Endothelial cell of umbilical vein (primary cell): ENCODE measurements around the gene FAM151B. TPM values are rescaled to one million over a fixed set of nuclear protein-coding genes. Genes with fewer than 3 reads are reported as not detected.

Experiments
- BruUV-seq: library from RNA; stranded (reverse); fragments of 400-500 nt; replicated peaks from 2 replicates; lab custom pipeline; 2021; lab: Mats Ljungman, UMichigan
- CTCF ChIA-PET: fragments of 300-600, 350-600 bp; sonication (Branson Sonifier 250); formaldehyde crosslinking; loops from one replicate; lab custom pipeline; 2021; ENCODE audit warnings: antibody characterized with exemption, inconsistent platforms; lab: Charles Lee
- POLR2A ChIA-PET: fragments of 300-600, 350-600 bp; sonication (Branson Sonifier 250); formaldehyde crosslinking; loops from one replicate; lab custom pipeline; 2021; ENCODE audit warnings: antibody characterized with exemption, inconsistent platforms; lab: Charles Lee
- DNase-seq: peaks from one replicate; pipeline ENCODE4 v3.0.0-alpha.2; 2011; ENCODE audit warnings: low read depth, low spot score
- FAIRE-seq: peaks from 2 replicates; lab custom pipeline; 2011; peaks lifted over from hg19 to GRCh38; lab: Jason Lieb, UNC
- H2AFZ ChIP-seq: 2 replicates; pipeline ENCODE4 v1.6.0; 2012; ENCODE audit warnings: low read depth, low read length, control low read depth, inconsistent platforms
- H3K27ac ChIP-seq: 2 replicates; pipeline ENCODE4 v1.5.1; 2011; ENCODE audit warnings: low read depth, mild to moderate bottlenecking, control low read depth, low read length, moderate library complexity; ENCODE audit not compliant: insufficient read depth
- H3K27me3 ChIP-seq, 2 experiments: 2 replicates each; pipeline versions ENCODE4 v1.6.0 to v1.6.1; 2011; ENCODE audit warnings: low read length in 2 of 2, mixed read lengths in 1 of 2; ENCODE audit not compliant: control insufficient read depth in 2 of 2, insufficient read depth in 2 of 2
- H3K36me3 ChIP-seq, 2 experiments: 2 replicates in 1 of 2; 3 replicates in 1 of 2; pipeline ENCODE4 v1.5.1; 2011; ENCODE audit warnings: low read length in 2 of 2, mild to moderate bottlenecking in 1 of 2, moderate library complexity in 1 of 2; ENCODE audit not compliant: control insufficient read depth in 2 of 2, insufficient read depth in 2 of 2; ENCODE audit errors: extremely low read depth in 1 of 2
- H3K4me1 ChIP-seq: 3 replicates; pipeline ENCODE4 v1.5.1; 2011; ENCODE audit warnings: mild to moderate bottlenecking, low read length; ENCODE audit not compliant: control insufficient read depth, insufficient read depth; ENCODE audit errors: extremely low read depth
- H3K4me2 ChIP-seq: 2 replicates; pipeline ENCODE4 v1.6.1; 2011; ENCODE audit warnings: low read length, control low read depth, mixed read lengths; ENCODE audit not compliant: insufficient read depth
- H3K4me3 ChIP-seq, 3 experiments: fragments of 200-600 bp in 1 of 3; sonication (generic), shearing (Covaris generic) in 1 of 3; replicated peaks in 1 of 3; 2 replicates each; pipeline ENCODE4 v1.5.1; 2011 to 2016; ENCODE audit warnings: control low read depth in 3 of 3, low read length in 3 of 3, mild to moderate bottlenecking in 2 of 3, inconsistent platforms in 1 of 3, low read depth in 1 of 3, moderate library complexity in 1 of 3; ENCODE audit not compliant: insufficient read depth in 1 of 3
- H3K79me2 ChIP-seq: 2 replicates; pipeline ENCODE4 v1.6.0; 2012; ENCODE audit warnings: low read length, inconsistent platforms; ENCODE audit not compliant: control insufficient read depth, insufficient read depth
- H3K9ac ChIP-seq: replicated peaks from 2 replicates; pipeline ENCODE3; 2011; ENCODE audit warnings: low read length, control low read depth; ENCODE audit not compliant: insufficient read depth; ENCODE audit errors: extremely low read depth
- H3K9me1 ChIP-seq: replicated peaks from 3 replicates; pipeline ENCODE4 v1.6.0; 2011; ENCODE audit warnings: mild to moderate bottlenecking, low read length; ENCODE audit not compliant: control insufficient read depth, insufficient read depth; ENCODE audit errors: extremely low read depth
- H3K9me3 ChIP-seq: replicated peaks from 2 replicates; pipeline ENCODE4 v1.5.1; 2012; ENCODE audit warnings: low read length, inconsistent platforms; ENCODE audit not compliant: control insufficient read depth, insufficient read depth
- H4K20me1 ChIP-seq: replicated peaks from 2 replicates; pipeline ENCODE3; 2011; ENCODE audit warnings: mild to moderate bottlenecking, low read length; ENCODE audit not compliant: control insufficient read depth, insufficient read depth; ENCODE audit errors: extremely low read depth
- EZH2 ChIP-seq: IDR thresholded peaks from 2 replicates; pipeline ENCODE4 v1.6.1; 2012; ENCODE audit warnings: borderline replicate concordance, low read depth, mild to moderate bottlenecking, moderate library complexity, low read length, inconsistent platforms; ENCODE audit not compliant: severe bottlenecking
- FOS ChIP-seq: IDR thresholded peaks from 2 replicates; pipeline ENCODE4 v1.6.1; 2011; ENCODE audit warnings: mild to moderate bottlenecking, low read length, moderate library complexity, borderline replicate concordance; ENCODE audit not compliant: insufficient read depth
- GATA2 ChIP-seq: IDR thresholded peaks from 2 replicates; pipeline ENCODE4 v1.7.0; 2011; ENCODE audit warnings: low read depth, mild to moderate bottlenecking, moderate library complexity, mixed read lengths, low read length; ENCODE audit not compliant: insufficient read length, insufficient read depth
- JUN ChIP-seq: IDR thresholded peaks from 2 replicates; pipeline ENCODE4 v1.6.1; 2011; ENCODE audit warnings: borderline replicate concordance, low read depth; ENCODE audit not compliant: insufficient read length, insufficient read depth
- MYC ChIP-seq: IDR thresholded peaks from one replicate; pipeline ENCODE4 v1.6.1; 2011; ENCODE audit warnings: mild to moderate bottlenecking, low read depth, low read length
- POLR2A ChIP-seq: IDR thresholded peaks from 2 replicates; pipeline ENCODE4 v1.6.1; 2012; ENCODE audit warnings: low read depth, mild to moderate bottlenecking, control low read depth, low read length
- POLR2AphosphoS5 ChIP-seq: IDR thresholded peaks from 2 replicates; pipeline ENCODE4 v1.6.1; 2012; ENCODE audit warnings: low read depth, mild to moderate bottlenecking, control low read depth, low read length, moderate library complexity; ENCODE audit not compliant: insufficient read depth
- dilution Hi-C: fragments of 300-500 bp; cut with MboI; formaldehyde crosslinking; loops from one replicate; pipeline ENCODE4 v1.15.0; 2019; ENCODE audit warnings: low sequenced_read_pairs; ENCODE audit not compliant: extremely low pct_ligation_motif_present
- intact Hi-C: fragments of 100-400 bp; cut with micrococcal nuclease; formaldehyde crosslinking; loops from one replicate; pipeline ENCODE4 v1.10.0; 2022
- polyA plus RNA-seq, 4 experiments: library from polyadenylated mRNA; depleted of rRNA in 3 of 4; stranded (reverse) in 3 of 4; unstranded in 1 of 4; fragments of >200 nt; gene quantifications; 2 replicates each; pipeline versions ENCODE4 v1.2.1 to v1.2.3, GENCODE V29; 2011 to 2012; ENCODE audit warnings: missing spikeins in 1 of 4
- total RNA-seq: library from RNA; stranded (reverse); gene quantifications from 2 replicates; pipeline ENCODE4 v1.2.3, GENCODE V29; 2021
- TF ChIP-seq, protein P1 (sequence below): IDR thresholded peaks from 2 replicates; pipeline ENCODE4 v1.6.1; 2011; ENCODE audit not compliant: insufficient read depth, insufficient read length
- TF ChIP-seq, protein P2 (sequence below), 2 donors: IDR thresholded peaks; 1 replicate in 1 of 2; 2 replicates in 1 of 2; pipeline ENCODE4 v1.5.1; 2011; ENCODE audit warnings: low read length in 2 of 2, mild to moderate bottlenecking in 2 of 2, moderate library complexity in 2 of 2, control low read depth in 1 of 2, inconsistent platforms in 1 of 2, low read depth in 1 of 2; ENCODE audit not compliant: insufficient read depth in 1 of 2; ENCODE audit errors: extremely low read depth in 1 of 2

Gene FAM151B
- total and polyA plus RNA-seq, 2 donors (not counting 3 experiments of a cell fraction or from before 2014, with no cell fraction given) = 0.91 to 2.6 TPM

- H3K9me3 ChIP-seq = no peaks in the 10 kb centered on the region
- no peaks in the 10 kb centered on the region for H3K9me1 ChIP-seq
- H3K27ac ChIP-seq = no peak overlapping the region
- TF ChIP-seq, protein P1, sequence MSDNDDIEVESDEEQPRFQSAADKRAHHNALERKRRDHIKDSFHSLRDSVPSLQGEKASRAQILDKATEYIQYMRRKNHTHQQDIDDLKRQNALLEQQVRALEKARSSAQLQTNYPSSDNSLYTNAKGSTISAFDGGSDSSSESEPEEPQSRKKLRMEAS = no peak
- TF ChIP-seq JUN (no peak), MYC (no peak), EZH2 (no peak)
- no peak for DNase-seq
- H3K36me3 ChIP-seq = no peaks in the 10 kb centered on the region
- H4K20me1 ChIP-seq = no peaks in the 10 kb centered on the region
- no peaks in the 10 kb centered on the region for H3K27me3 ChIP-seq
- H3K4me2 ChIP-seq = no peak overlapping the region
- H3K4me1 ChIP-seq = no peaks in the 10 kb centered on the region
- dilution Hi-C loops = no loop called here
- CTCF ChIA-PET = no interaction called here
- FAIRE-seq = no peak
- no peak overlapping the region for H3K4me3 ChIP-seq
- no peak overlapping the region for H3K9ac ChIP-seq
- intact Hi-C loops = no loop called here
- POLR2A ChIA-PET = no interaction called here
- H2AFZ ChIP-seq = no peak overlapping the region
- BruUV-seq = no TSS peak
- H3K79me2 ChIP-seq = no peaks in the 10 kb centered on the region
These were observed 8.0 kb downstream of the FAM151B start for GRCh38 chr5:80495891-80496290.

GRCh38 chr5:80502800-80503199 lies 14.9 kb downstream of the FAM151B start:
- no peak for DNase-seq
- TF ChIP-seq, protein P1 = no peak
- TF ChIP-seq, protein P2, sequence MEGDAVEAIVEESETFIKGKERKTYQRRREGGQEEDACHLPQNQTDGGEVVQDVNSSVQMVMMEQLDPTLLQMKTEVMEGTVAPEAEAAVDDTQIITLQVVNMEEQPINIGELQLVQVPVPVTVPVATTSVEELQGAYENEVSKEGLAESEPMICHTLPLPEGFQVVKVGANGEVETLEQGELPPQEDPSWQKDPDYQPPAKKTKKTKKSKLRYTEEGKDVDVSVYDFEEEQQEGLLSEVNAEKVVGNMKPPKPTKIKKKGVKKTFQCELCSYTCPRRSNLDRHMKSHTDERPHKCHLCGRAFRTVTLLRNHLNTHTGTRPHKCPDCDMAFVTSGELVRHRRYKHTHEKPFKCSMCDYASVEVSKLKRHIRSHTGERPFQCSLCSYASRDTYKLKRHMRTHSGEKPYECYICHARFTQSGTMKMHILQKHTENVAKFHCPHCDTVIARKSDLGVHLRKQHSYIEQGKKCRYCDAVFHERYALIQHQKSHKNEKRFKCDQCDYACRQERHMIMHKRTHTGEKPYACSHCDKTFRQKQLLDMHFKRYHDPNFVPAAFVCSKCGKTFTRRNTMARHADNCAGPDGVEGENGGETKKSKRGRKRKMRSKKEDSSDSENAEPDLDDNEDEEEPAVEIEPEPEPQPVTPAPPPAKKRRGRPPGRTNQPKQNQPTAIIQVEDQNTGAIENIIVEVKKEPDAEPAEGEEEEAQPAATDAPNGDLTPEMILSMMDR (IDR thresholded peaks at IDR 0.05; ENCODE audit: extremely low read depth in 1 of 2, insufficient read depth in 1 of 2, low read depth in 1 of 2, low read length in 2 of 2) = no peak
- TF ChIP-seq JUN = no peak
- no peak for TF ChIP-seq POLR2A
- no peak for TF ChIP-seq MYC
- no peak for TF ChIP-seq FOS
- no peak for TF ChIP-seq EZH2
- TF ChIP-seq GATA2 = no peak
- no peak for TF ChIP-seq POLR2AphosphoS5
- Histone ChIP-seq H2AFZ (no peak overlapping the region), H4K20me1 (no peaks in the 10 kb centered on the region), H3K9ac (no peak overlapping the region), H3K27ac (no peak overlapping the region), H3K9me3 (no peaks in the 10 kb centered on the region), H3K27me3 (no peaks in the 10 kb centered on the region), H3K4me2 (no peak overlapping the region), H3K79me2 (no peaks in the 10 kb centered on the region), H3K36me3 (no peaks in the 10 kb centered on the region), H3K4me1 (no peaks in the 10 kb centered on the region), H3K4me3 (no peak overlapping the region), H3K9me1 (no peaks in the 10 kb centered on the region)
- ChIA-PET POLR2A (no interaction called here), CTCF (interaction anchor here (0.7 kb wide), 1 partner anchor 158 kb away, joined by 3 read pairs; no protein-coding TSS in a partner anchor)
- intact Hi-C loops (no loop called here), dilution Hi-C loops (no loop called here)
- no peak for FAIRE-seq
- BruUV-seq = no TSS peak
